ENCODE measurements around the gene TPRX1.
"Not testable (repeated sequence)": the region's sequence is repeated elsewhere in the genome, so short reads cannot be mapped to it uniquely, and the experiment has no call there.

GRCh38 chr19:47787307-47787706 is 17.0 kb downstream of the TPRX1 start:
- not testable (repeated sequence) for TF ChIP-seq CTCF (tag by site-specific recombination; IDR thresholded peaks at IDR 0.05); ZNF391 (tag by site-specific recombination; IDR thresholded peaks at IDR 0.05; ENCODE audit: borderline replicate concordance, low read depth); KLF16 (tag by site-specific recombination; IDR thresholded peaks at IDR 0.05); ZNF555 (tag by site-specific recombination; conservative IDR thresholded peaks at IDR 0.05); ZNF513 (tag by site-specific recombination; IDR thresholded peaks at IDR 0.05); ZNF610 (tag by site-specific recombination; IDR thresholded peaks at IDR 0.05; ENCODE audit: borderline replicate concordance); HOXA7 (CRISPR knock-in tag; IDR thresholded peaks at IDR 0.05; ENCODE audit: borderline replicate concordance)
